A673 (cell line): ENCODE data around the gene IMMP2L. TPM values are rescaled to one million over a fixed set of nuclear protein-coding genes. Genes with fewer than 3 reads are reported as not detected.
"Not testable (repeated sequence)": the region's sequence is repeated elsewhere in the genome, so short reads cannot be mapped to it uniquely, and the experiment has no call there.

Source experiments
- BruUV-seq: library from RNA; stranded (reverse); fragments of 400-500 nt; replicated peaks from 2 replicates; lab custom pipeline; 2021; lab: Mats Ljungman, UMichigan
- CTCF ChIA-PET: fragments of 300-600 bp; sonication (Branson Sonifier 250); formaldehyde crosslinking; loops from one replicate; lab custom pipeline; 2022; ENCODE audit warnings: antibody characterized with exemption; lab: Charles Lee
- POLR2A ChIA-PET: fragments of 300-600 bp; sonication (Branson Sonifier 250); formaldehyde crosslinking; loops from one replicate; lab custom pipeline; 2022; ENCODE audit warnings: antibody characterized with exemption; ENCODE audit not compliant: low non-redundant PET; lab: Charles Lee
- DNase-seq: peaks from one replicate; pipeline ENCODE4 v3.0.0-alpha.2; 2015; ENCODE audit warnings: low spot score
- H3K27ac ChIP-seq: fragments of 200-600 bp; sonication (generic); 2 replicates; pipeline ENCODE4 v1.5.1; 2016; ENCODE audit warnings: mixed run types, low read depth, mild to moderate bottlenecking, mixed read lengths, antibody characterized with exemption, low read length; ENCODE audit not compliant: poor library complexity, severe bottlenecking
- H3K27me3 ChIP-seq: fragments of 200-600 bp; sonication (generic); replicated peaks from 2 replicates; pipeline ENCODE4 v1.6.1; 2017; ENCODE audit warnings: mixed run types, low read depth, mild to moderate bottlenecking, mixed read lengths, antibody characterized with exemption, low read length; ENCODE audit not compliant: insufficient read depth, poor library complexity
- H3K36me3 ChIP-seq: fragments of 200-600 bp; sonication (generic); 2 replicates; pipeline ENCODE4 v1.6.1; 2016; ENCODE audit warnings: mixed run types, mild to moderate bottlenecking, mixed read lengths, antibody characterized with exemption, low read length; ENCODE audit not compliant: insufficient read depth, poor library complexity, severe bottlenecking
- H3K4me1 ChIP-seq: fragments of 200-600 bp; sonication (generic); 2 replicates; pipeline ENCODE4 v1.6.1; 2017; ENCODE audit warnings: mixed run types, mild to moderate bottlenecking, mixed read lengths, antibody characterized with exemption, low read length; ENCODE audit not compliant: insufficient read depth, poor library complexity, severe bottlenecking
- H3K4me3 ChIP-seq: fragments of 200-600 bp; sonication (generic); 2 replicates; pipeline ENCODE4 v1.5.1; 2016; ENCODE audit warnings: low read depth, mixed run types, mild to moderate bottlenecking, mixed read lengths, low read length; ENCODE audit not compliant: poor library complexity, severe bottlenecking
- H3K9me3 ChIP-seq: fragments of 200-600 bp; sonication (generic); 2 replicates; pipeline ENCODE4 v1.6.1; 2016; ENCODE audit warnings: mixed run types, low read depth, mild to moderate bottlenecking, mixed read lengths, antibody characterized with exemption, low read length; ENCODE audit not compliant: poor library complexity, severe bottlenecking
- EZH2 ChIP-seq: fragments of 200-600 bp; sonication (generic); IDR thresholded peaks from 2 replicates; pipeline ENCODE4 v1.6.1; 2017; ENCODE audit warnings: borderline replicate concordance, low read depth, mild to moderate bottlenecking, mixed read lengths, antibody characterized with exemption, low read length; ENCODE audit not compliant: poor library complexity, severe bottlenecking
- intact Hi-C: fragments of 100-400 bp; cut with micrococcal nuclease; formaldehyde crosslinking; loops from one replicate; pipeline ENCODE4 v1.10.0; 2022; ENCODE audit not compliant: unreplicated experiment
- total RNA-seq: library from RNA; stranded (reverse); gene quantifications from 2 replicates; pipeline ENCODE4 v1.2.3, GENCODE V29; 2021
- TF ChIP-seq, protein P1 (sequence below): fragments of 300-800, 200-600 bp; sonication (generic); conservative IDR thresholded peaks from 2 replicates; pipeline ENCODE4 v1.5.1; 2017; ENCODE audit warnings: low read depth, mild to moderate bottlenecking, antibody characterized with exemption, low read length, moderate library complexity, mixed read lengths

Gene IMMP2L
- total RNA-seq, 1 experiment from 2014 or later, result 10.0 TPM

DNA sequence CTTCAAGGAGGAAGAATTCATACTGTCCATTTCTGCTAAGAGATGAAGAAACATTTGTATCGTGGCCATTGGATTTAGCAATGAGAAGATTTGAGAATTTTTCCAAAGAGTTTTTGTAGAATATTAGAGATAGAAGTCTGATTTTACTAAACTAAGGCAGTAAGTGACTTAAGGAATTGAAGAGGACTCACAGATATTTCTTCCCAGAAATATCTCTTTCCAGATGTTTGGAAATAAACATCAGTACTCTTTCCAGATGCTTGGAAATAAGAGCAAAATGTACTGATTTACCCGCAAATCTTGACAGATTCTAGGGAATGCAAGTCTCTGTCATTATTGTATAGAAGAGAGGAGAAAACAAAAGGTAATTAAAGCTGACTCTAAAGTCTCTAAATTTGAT is 91.3 kb downstream of the IMMP2L start:
- intact Hi-C loops, result no loop called here

DNA sequence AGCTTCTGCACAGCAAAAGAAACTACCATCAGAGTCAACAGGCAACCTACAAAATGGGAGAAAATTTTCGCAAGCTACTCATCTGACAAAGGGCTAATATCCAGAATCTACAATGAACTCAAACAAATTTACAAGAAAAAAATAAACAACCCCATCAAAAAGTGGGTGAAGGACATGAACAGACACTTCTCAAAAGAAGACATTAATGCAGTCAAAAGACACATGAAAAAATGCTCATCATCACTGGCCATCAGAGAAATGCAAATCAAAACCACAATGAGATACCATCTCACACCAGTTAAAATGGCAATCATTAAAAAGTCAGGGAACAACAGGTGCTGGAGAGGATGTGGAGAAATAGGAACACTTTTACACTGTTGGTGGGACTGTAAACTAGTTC is 92.4 kb downstream of the IMMP2L start:
- H3K4me3 ChIP-seq, intact Hi-C loops, H3K9me3 ChIP-seq, DNase-seq, BruUV-seq, POLR2A ChIA-PET, H3K27ac ChIP-seq, H3K27me3 ChIP-seq, H3K4me1 ChIP-seq, CTCF ChIA-PET, H3K36me3 ChIP-seq: not testable (repeated sequence)

More for the DNA sequence above, 91.3 kb downstream of the IMMP2L start:
- BruUV-seq, result no TSS peak
- Histone ChIP-seq H3K27ac (no peak overlapping the region), H3K9me3 (no peaks in the 10 kb centered on the region), H3K4me1 (no peaks in the 10 kb centered on the region), H3K36me3 (no peaks in the 10 kb centered on the region), H3K27me3 (no peaks in the 10 kb centered on the region), H3K4me3 (no peak overlapping the region)
- no peak for TF ChIP-seq EZH2
- TF ChIP-seq, protein P1, sequence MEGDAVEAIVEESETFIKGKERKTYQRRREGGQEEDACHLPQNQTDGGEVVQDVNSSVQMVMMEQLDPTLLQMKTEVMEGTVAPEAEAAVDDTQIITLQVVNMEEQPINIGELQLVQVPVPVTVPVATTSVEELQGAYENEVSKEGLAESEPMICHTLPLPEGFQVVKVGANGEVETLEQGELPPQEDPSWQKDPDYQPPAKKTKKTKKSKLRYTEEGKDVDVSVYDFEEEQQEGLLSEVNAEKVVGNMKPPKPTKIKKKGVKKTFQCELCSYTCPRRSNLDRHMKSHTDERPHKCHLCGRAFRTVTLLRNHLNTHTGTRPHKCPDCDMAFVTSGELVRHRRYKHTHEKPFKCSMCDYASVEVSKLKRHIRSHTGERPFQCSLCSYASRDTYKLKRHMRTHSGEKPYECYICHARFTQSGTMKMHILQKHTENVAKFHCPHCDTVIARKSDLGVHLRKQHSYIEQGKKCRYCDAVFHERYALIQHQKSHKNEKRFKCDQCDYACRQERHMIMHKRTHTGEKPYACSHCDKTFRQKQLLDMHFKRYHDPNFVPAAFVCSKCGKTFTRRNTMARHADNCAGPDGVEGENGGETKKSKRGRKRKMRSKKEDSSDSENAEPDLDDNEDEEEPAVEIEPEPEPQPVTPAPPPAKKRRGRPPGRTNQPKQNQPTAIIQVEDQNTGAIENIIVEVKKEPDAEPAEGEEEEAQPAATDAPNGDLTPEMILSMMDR, result no peak
- ChIA-PET CTCF (no interaction called here), POLR2A (no interaction called here)
- DNase-seq, result no peak

DNA sequence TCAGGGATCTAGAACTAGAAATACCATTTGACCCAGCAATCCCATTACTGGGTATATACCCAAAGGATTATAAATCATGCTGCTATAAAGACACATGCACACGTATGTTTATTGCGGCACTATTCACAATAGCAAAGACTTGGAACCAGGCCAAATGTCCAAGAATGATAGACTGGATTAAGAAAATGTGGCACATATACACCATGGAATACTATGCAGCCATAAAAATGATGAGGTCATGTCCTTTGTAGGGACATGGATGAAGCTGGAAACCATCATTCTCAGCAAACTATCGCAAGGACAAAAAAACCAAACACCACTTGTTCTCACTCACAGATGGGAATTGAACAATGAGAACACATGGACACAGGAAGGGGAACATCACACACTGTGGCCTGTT is 96.5 kb downstream of the IMMP2L start:
- H3K27ac ChIP-seq, H3K36me3 ChIP-seq, H3K4me3 ChIP-seq, intact Hi-C loops, POLR2A ChIA-PET, DNase-seq, BruUV-seq, CTCF ChIA-PET, H3K4me1 ChIP-seq, H3K27me3 ChIP-seq, H3K9me3 ChIP-seq: not testable (repeated sequence)

DNA sequence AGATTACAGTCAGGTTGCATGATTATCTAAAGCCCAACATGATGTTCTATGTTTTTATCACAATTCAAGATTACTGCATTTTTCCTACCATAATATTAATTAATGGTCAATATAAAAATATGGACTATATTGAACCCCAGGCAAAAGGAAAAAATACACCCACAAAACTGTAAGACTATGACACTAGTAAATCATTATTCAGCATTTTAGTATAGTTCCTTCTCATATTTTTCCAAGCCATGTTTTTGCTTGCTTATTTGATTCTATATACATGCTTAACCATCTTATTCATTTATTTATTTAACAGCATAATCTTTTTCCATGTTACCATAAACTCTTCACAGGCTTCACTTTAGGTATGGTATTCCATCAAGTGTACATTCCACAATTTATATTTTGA is 101.6 kb downstream of the IMMP2L start:
- Histone ChIP-seq H3K27ac (no peak overlapping the region), H3K27me3 (no peaks in the 10 kb centered on the region), H3K4me3 (no peak overlapping the region), H3K9me3 (no peaks in the 10 kb centered on the region), H3K4me1 (no peaks in the 10 kb centered on the region), H3K36me3 (no peaks in the 10 kb centered on the region)
- DNase-seq, result no peak
- no TSS peak for BruUV-seq
- intact Hi-C loops, result no loop called here
- CTCF ChIA-PET, result no interaction called here
- no peak for TF ChIP-seq EZH2
- TF ChIP-seq, protein P1, result no peak
- POLR2A ChIA-PET, result no interaction called here
